ENCODE measurements around the gene ZDHHC9.

The ZDHHC9 gene

DNA sequence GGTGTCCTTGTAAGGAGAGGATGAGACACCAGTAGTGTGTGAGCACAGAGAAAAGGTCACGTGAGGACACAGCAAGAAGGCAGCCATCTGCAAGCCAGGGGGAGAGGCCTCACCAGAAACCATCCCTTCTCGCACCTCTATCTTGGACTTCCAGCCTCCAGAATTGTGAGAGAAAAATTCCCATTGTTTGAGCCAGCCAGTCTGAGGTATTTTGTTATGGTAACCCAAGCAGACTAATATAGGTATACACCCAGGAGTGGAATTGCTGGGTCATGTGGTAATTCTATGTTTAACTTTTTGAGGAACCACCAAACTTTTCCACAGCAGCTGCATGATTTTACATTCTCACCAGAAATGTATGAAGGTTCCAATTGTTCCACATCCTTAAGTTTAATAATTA lies 25.6 kb downstream of the ZDHHC9 start:
- DNase-seq (ENCODE audit: low read depth): no peak

DNA sequence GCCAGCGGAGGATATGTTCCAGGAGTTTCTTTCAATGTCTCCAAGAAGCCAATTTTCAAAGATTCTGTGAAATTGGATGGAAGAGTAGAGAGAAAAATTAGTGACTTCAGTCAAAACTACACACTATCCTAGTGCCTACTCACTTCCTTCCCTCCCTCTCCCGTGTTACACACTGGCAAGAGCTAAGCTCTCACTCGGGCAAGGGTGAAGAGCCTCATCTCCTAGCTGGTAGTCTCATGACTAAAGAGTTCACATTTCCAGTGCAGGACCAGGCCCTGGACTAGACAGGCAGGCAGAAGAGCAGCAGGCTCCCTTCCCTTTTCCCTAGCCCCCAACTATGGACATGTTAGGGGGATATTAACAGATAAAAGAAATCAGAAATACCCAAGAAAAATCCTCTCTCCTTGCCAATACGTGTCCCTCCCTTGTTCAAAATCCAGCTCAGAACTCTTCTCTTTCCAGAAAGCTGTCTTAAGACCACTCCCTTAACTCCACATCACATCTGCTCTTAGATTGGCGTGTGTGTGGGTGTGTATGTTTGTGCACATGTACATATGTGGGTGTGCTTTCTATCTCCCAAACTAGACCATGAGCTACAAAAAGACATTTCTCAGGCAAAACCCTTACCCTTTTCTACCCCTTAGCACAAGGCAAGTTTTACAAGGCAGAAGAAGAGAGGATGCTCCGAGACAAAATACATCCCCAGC lies 29.9 kb downstream of the ZDHHC9 start:
- no peak for DNase-seq (ENCODE audit: low read depth)

GRCh38 chrX:129808829-129809796 lies 34.6 kb downstream of the ZDHHC9 start:
- DNase-seq (ENCODE audit: low read depth): no peak

- DNase-seq (ENCODE audit: low read depth): no peak
These were observed 35.4 kb downstream of the ZDHHC9 start for GRCh38 chrX:129808158-129808828.

DNA sequence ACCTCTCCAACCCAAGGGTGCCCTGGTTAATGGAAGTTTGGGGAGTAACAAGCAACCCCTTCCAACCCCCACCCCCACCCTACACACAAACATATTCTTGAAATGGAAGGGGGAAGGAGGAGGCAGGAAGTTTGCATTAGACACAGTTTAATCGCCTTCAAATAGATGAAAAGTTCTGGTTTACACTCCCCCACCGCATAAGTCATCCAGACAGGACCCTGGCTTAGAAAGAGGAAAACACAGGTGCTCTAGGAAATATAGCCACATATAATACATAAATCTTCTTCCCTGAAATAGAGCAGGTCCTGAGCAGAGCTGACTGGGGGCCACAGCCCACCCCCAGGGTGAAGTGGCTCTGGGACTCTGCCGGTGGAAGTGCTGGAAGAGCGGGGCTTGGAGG lies 38.9 kb downstream of the ZDHHC9 start:
- no peak for DNase-seq (ENCODE audit: low read depth)

DNA sequence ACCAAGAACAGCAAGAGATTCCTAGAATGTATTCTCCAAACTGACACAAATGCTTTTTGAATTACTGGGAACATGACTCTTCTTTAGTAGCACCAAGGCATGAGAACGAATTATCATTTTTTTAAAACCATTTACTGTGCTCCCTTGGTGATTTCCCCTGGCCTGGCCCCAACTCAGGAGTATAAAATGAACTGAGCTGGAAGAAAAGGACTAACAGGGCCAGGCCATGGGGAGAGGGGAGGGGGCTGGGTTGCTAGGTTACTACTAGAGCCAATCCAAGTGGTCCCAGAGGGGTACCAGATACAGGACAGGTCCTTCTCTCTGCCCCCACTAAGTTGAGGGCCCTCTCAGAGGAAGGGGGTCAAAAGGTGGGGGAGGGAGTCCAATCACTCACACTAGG lies 40.8 kb downstream of the ZDHHC9 start:
- no peak for DNase-seq (ENCODE audit: low read depth)

- DNase-seq (ENCODE audit: low read depth): no peak
These were observed 43.5 kb downstream of the ZDHHC9 start for GRCh38 chrX:129800186-129800585.

DNA sequence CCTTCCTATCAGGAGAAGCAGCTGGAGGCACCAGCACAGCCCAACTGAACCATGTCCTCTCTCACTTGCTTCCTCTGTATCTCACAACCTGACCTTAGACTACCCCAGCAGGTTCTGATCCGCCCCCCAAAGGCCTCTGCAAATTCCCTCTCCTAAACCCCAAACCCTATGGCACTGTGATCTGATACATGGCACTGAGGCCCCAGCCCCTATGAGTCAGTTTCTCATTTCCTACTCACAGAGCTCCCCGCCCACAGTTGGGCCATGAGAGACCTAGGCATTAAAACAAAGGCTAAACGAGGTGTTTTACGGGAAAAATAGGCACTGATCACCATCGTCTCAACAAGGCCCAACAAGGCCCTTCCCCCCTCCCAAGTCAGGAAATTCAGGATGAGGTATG lies 44.8 kb downstream of the ZDHHC9 start:
- peak; percentile 16 for DNase-seq (ENCODE audit: low read depth)

DNA sequence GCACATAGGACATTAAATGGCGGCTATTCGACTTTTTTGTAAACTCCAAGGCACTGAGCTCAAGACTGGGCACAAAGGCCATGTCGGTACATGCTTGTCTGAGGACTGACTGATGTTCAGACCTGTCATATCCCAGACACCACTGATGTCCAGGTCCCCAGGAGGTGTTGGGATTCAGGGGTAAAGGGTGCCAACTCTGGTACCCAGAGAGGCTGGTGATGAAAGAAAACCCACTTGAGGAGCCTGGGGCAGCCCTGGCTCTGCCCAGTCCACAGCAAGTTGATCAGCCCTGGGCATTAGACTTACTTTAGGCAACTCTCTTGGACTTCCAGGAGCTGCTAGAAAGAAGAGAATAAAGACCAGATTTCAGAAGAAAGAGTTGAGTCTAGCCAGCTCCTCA lies 45.2 kb downstream of the ZDHHC9 start:
- DNase-seq (ENCODE audit: low read depth): no peak

DNA sequence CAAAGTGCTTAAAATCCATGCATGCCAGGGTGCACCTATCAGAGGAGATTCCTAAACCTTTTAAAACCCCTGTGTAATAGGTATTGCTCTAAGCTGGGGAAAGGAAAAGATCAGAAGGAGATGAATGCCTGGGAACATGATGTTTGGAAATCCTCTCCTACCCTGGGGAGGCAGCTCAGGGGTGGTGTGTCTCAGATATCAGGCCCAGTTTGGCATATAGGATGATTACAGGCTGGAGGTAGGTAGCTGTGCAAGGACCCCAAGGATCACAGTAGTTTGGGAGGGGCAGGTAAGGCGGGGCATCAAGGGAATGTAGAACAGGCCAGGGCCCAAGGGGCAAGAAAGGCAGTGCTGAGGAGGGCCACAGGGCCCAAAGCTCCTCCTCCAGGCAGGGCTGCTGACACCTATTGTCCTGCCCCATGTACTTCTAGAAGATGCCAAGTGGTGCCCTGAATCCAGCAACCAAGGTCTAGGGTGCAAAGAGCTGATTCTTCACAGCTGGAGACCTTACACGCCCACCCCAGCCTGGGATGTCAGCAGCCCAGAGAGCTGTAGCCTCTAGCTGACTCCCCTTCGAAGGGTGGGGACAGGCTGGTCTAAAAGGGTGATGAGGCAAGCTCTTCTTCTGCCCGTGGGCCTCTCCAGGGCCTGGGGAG lies 46.3 kb downstream of the ZDHHC9 start:
- DNase-seq (ENCODE audit: low read depth): no peak

DNA sequence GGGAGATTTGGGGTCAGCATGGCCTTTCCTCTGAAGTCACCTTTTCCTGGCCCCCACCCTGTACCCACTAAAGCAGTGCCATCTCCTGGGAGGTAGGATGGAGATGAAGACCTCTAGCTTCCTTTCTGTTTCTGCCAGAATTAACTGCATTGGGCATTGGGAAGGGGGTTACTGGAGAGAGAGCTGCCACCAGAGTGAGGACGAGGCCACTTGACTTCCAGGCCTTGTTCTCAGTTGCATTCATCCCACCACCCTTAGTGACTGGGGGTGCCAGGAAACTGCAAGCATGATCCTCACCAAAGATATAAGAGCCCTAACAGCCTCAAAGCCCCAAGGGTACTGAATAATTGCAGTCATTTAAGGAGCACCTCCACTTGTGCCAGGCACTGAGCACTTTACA lies 48.1 kb downstream of the ZDHHC9 start:
- no peak for DNase-seq (ENCODE audit: low read depth)

- no peak for DNase-seq (ENCODE audit: low read depth)
These were observed 50.0 kb downstream of the ZDHHC9 start for GRCh38 chrX:129793604-129794191.

DNA sequence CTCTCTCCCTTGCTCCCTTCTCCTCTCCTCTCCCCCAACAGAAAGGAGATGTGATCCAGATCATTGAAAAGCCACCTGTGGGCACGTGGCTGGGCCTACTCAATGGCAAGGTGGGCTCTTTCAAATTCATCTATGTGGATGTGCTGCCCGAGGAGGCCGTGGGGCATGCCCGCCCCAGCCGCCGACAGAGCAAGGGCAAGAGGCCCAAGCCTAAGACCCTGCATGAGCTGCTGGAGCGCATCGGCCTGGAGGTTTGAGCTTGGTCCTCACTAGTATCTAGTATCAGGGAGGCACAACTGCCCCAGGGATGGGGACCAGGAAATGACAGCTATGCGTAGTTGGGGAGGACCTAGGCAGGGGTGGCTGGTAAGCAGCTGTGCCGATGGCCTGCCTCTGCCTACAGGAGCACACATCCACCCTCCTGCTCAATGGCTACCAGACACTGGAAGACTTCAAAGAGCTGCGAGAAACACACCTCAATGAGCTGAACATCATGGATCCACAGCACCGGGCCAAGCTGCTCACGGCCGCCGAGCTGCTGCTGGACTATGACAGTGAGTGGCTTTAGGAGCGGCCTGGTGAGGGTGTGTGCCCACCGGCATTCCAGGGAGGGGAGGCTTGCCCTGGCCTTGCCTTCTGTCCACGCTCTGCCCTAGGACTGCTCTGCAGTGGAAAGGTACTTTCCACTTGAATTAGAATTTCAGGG lies 50.9 kb downstream of the ZDHHC9 start:
- no peak for DNase-seq (ENCODE audit: low read depth)

GRCh38 chrX:129791961-129792570 lies 51.6 kb downstream of the ZDHHC9 start:
- no peak for DNase-seq (ENCODE audit: low read depth)

DNA sequence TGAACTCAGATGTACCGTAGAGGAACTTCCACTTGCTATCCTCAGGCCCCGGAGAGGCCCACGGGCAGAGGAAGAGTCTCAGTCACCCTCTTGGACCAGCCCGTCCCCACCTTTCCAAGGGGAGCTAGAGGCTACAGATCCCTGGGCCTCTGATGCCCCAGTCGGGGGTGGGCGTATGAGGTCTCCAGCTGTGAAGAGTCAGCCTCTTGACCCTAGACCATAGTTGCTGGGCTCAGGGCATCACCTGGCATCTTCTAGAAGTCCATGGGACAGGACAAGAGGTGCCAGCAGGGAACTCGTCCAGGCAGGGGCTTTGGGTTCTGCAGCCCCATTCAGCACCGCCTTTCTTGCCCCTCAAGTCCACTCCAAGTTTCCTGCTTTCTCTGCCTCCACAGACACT lies 52.4 kb downstream of the ZDHHC9 start:
- no peak for DNase-seq (ENCODE audit: low read depth)

DNA sequence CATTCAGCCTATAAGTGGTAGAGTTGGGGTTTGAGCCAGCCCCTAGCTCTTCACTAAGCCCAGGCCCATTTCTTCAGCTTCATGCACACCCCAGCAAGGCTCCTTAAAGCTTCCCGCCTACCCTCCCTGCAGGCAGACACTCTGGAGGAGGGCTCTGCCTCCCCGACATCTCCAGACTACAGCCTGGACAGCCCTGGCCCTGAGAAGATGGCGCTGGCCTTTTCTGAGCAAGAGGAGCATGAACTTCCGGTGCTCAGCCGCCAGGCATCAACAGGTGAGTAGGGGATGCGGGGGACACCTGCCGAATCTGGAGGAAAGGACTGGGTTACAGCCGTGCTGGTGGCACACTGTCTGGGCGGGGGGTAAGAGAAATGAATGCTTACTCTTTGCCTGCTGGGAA lies 52.9 kb downstream of the ZDHHC9 start:
- no peak for DNase-seq (ENCODE audit: low read depth)

DNA sequence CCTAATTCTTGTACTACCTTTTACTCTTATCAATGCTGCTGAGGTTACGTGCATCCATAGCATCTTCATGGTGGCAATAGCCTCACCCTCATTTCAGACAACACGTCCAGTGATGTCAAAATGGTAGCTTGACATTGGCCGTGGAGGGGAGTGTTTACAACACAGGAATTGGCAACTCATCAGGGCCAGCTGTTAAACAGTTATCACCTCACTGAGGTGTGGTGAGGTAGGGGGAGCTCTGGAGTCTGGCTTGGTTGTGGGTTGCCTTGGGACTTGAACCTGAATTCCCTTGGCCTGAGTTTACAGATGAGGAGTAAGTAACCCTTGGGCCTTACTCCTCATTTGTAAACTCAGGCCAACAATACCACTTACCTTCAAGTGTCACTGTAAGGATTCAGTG lies 53.5 kb downstream of the ZDHHC9 start:
- no peak for DNase-seq (ENCODE audit: low read depth)

DNA sequence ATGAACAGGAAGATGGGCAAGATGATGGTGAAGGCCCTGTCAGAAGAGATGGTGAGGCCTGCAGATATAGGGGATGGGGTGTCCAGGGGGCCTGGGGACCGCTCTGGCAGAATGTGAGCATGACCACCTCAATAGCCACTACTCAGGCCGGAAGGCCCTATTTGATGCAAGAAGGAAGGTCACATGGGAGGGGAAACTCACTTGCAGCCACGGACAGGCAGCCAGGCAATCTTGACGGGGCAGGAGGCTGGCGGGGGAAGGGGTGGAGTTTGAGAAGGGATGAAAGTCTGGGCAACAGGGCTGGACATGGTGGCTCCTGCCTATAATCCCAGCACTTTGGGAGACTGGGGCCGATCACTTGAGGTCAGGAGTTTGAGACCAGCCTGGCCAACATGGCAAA lies 55.2 kb downstream of the ZDHHC9 start:
- no peak for DNase-seq (ENCODE audit: low read depth)

GRCh38 chrX:129787336-129788055 lies 56.2 kb downstream of the ZDHHC9 start:
- no peak for DNase-seq (ENCODE audit: low read depth)

DNA sequence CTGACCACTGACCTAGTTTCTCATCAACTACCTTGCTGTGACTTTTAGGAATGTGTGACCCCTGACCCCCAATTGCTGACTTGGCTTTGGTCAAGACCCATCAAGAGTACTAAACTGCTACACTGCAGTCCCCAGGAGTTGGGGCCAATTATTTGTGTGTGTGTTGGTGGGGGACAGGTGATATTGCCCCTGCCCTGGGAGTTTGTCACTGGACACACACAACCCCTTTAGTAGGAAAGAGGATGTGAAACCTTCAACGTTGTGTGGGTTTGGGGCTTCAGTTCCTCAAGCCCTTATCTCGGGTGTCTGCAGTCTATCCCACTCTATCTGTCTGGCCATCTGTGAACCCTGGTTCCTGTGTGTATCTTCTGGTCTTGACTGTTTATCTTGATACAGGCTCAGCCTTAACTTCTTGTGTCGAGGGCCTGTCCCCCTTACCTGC lies 57.5 kb downstream of the ZDHHC9 start:
- no peak for DNase-seq (ENCODE audit: low read depth)
